ENCODE measurements around the gene ERAL1.

- no peak for TF ChIP-seq CTCF (IDR thresholded peaks at IDR 0.05)
- TF ChIP-seq AFF4 (CRISPR knock-in tag; IDR thresholded peaks at IDR 0.05; ENCODE audit: borderline replicate concordance), result no peak
- TF ChIP-seq TEAD1 (CRISPR knock-in tag; IDR thresholded peaks at IDR 0.05), result no peak
- TF ChIP-seq SMAD4 (CRISPR knock-in tag; IDR thresholded peaks at IDR 0.05), result no peak
- TF ChIP-seq PRDM15 (CRISPR knock-in tag; IDR thresholded peaks at IDR 0.05), result no peak
- TF ChIP-seq PREB (CRISPR knock-in tag; IDR thresholded peaks at IDR 0.05; ENCODE audit: borderline replicate concordance), result no peak
- TF ChIP-seq ATF3 (CRISPR knock-in tag; conservative IDR thresholded peaks at IDR 0.05), result no peak
- TF ChIP-seq FOXP4 (CRISPR knock-in tag; IDR thresholded peaks at IDR 0.05), result no peak
- no peak for TF ChIP-seq ERG (CRISPR knock-in tag; IDR thresholded peaks at IDR 0.05)
- TF ChIP-seq ATF2 (CRISPR knock-in tag; IDR thresholded peaks at IDR 0.05; ENCODE audit: borderline replicate concordance, low read depth), result no peak
These were observed 47.3 kb downstream of the ERAL1 start for GRCh38 chr17:28901866-28902818.

Data from WTC11 (cell line).